MM.1S (cell line): Measurements from ENCODE around the gene LGALS3BP.

Experiments
- DNase-seq: peaks from one replicate; pipeline ENCODE4 v3.0.0-alpha.2; 2015
- H2AFZ ChIP-seq: fragments of 300-600 bp; sonication (generic); 2 replicates; pipeline ENCODE4 v1.6.0; 2016; ENCODE audit warnings: antibody characterized with exemption, low read length
- H3F3A ChIP-seq: fragments of 300-600 bp; sonication (generic); 2 replicates; pipeline ENCODE4 v1.6.1; 2016; ENCODE audit warnings: mild to moderate bottlenecking, antibody characterized with exemption, low read length, moderate library complexity, mixed read lengths; ENCODE audit not compliant: insufficient read depth
- H3K27ac ChIP-seq: fragments of 300-600 bp; sonication (generic); 2 replicates; pipeline ENCODE4 v1.5.1; 2016; ENCODE audit warnings: mild to moderate bottlenecking, low read length
- H3K27me3 ChIP-seq: fragments of 300-600 bp; sonication (generic); replicated peaks from 2 replicates; pipeline ENCODE4 v1.6.0; 2016; ENCODE audit warnings: low read length; ENCODE audit not compliant: insufficient read depth
- H3K36me3 ChIP-seq: fragments of 300-600 bp; sonication (generic); replicated peaks from 2 replicates; pipeline ENCODE4 v1.6.1; 2016; ENCODE audit warnings: mild to moderate bottlenecking, low read length, mixed read lengths; ENCODE audit not compliant: insufficient read depth
- H3K4me1 ChIP-seq: fragments of 300-600 bp; sonication (generic); 2 replicates; pipeline ENCODE4 v1.6.1; 2016; ENCODE audit warnings: low read length, mixed read lengths
- H3K4me2 ChIP-seq: fragments of 300-600 bp; sonication (generic); 2 replicates; pipeline ENCODE4 v1.6.0; 2016; ENCODE audit warnings: low read depth, low read length
- H3K4me3 ChIP-seq: fragments of 300-600 bp; sonication (generic); 2 replicates; pipeline ENCODE4 v1.5.1; 2016; ENCODE audit warnings: low read length, mixed read lengths
- H3K79me2 ChIP-seq: fragments of 300-600 bp; sonication (generic); 2 replicates; pipeline ENCODE4 v1.6.1; 2016; ENCODE audit warnings: mixed run types, low read length, mixed read lengths
- H3K9ac ChIP-seq: fragments of 300-600 bp; sonication (generic); 2 replicates; pipeline ENCODE4 v1.6.1; 2016; ENCODE audit warnings: low read length, mixed read lengths
- H3K9me2 ChIP-seq: fragments of 300-600 bp; sonication (generic); replicated peaks from 2 replicates; pipeline ENCODE4 v1.6.1; 2016; ENCODE audit warnings: mild to moderate bottlenecking, low read length, mixed read lengths; ENCODE audit not compliant: insufficient read depth
- H3K9me3 ChIP-seq: fragments of 300-600 bp; sonication (generic); replicated peaks from 2 replicates; pipeline ENCODE4 v1.6.1; 2016; ENCODE audit warnings: mild to moderate bottlenecking, low read length, mixed read lengths; ENCODE audit not compliant: insufficient read depth
- H4K20me1 ChIP-seq: fragments of 300-600 bp; sonication (generic); 2 replicates; pipeline ENCODE4 v1.6.1; 2016; ENCODE audit warnings: mild to moderate bottlenecking, low read length, moderate library complexity, mixed read lengths; ENCODE audit not compliant: insufficient read depth
- EZH2 ChIP-seq: fragments of 300-600 bp; sonication (generic); optimal IDR thresholded peaks from 2 replicates; pipeline ENCODE3; 2017; ENCODE audit warnings: low read depth, mild to moderate bottlenecking, antibody characterized with exemption, low read length, mixed read lengths
- EZH2phosphoT487 ChIP-seq: fragments of 300-600 bp; sonication (generic); IDR thresholded peaks from 2 replicates; pipeline ENCODE4 v1.6.1; 2018; ENCODE audit warnings: antibody characterized with exemption, low read length
- TF ChIP-seq, protein P1 (sequence below): fragments of 300-600 bp; sonication (generic); IDR thresholded peaks from 2 replicates; pipeline ENCODE4 v1.5.1; 2016; ENCODE audit warnings: antibody characterized with exemption, low read length, mixed read lengths

LGALS3BP gene

DNA sequence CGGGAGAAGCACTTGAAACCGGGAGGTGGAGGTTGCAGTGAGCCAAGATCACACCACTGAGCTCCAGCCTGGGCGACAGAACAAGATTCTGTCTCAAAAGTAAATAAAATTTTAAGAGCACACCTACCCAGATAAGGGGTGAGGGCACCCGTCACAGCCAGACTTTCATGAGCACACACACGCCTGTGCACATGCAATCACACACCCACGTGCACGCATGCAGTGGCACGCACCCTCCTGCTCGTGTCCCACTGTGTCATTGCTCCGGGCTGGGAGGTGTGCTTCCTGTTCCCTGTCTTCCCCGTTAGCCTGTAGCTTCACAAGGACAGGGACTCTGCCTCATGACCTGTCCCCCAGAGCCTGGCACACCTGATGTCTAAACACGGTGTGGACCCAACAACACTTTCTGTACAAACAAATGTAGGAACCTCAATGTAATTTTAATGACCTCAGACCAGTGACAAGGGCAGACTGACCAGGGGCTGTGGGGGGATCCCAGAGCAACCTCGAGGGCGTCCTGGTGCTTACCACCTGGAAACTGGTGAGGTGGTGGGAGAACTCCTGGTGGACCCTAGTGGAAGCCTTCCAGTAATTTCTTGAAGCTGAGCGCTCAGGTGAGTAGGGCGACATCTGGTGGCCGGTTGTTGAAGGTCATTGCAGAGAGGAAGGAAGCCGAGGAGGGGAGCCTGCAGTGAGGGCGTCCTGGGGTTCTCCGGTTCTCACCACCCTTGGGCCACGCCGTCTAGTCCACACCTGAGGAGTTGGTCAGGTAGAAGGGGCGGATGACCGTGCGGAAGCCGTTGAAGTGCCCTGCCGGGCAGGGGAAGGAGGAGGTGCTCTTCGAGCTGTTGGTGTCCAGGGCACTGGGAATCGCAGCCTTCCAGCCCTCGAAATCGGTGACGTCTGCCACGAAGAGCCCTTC lies 8.6 kb downstream of the LGALS3BP start:
- H2AFZ ChIP-seq = peak overlapping the region; percentile 90
- DNase-seq = peak; percentile 78
- H3K27ac ChIP-seq = no peak overlapping the region
- H3K9me3 ChIP-seq = no peaks in the 10 kb centered on the region
- no peaks in the 10 kb centered on the region for H3F3A ChIP-seq
- H3K36me3 ChIP-seq = no peaks in the 10 kb centered on the region
- no peaks in the 10 kb centered on the region for H3K79me2 ChIP-seq
- no peak for TF ChIP-seq EZH2
- TF ChIP-seq EZH2phosphoT487 = no peak
- TF ChIP-seq, protein P1, sequence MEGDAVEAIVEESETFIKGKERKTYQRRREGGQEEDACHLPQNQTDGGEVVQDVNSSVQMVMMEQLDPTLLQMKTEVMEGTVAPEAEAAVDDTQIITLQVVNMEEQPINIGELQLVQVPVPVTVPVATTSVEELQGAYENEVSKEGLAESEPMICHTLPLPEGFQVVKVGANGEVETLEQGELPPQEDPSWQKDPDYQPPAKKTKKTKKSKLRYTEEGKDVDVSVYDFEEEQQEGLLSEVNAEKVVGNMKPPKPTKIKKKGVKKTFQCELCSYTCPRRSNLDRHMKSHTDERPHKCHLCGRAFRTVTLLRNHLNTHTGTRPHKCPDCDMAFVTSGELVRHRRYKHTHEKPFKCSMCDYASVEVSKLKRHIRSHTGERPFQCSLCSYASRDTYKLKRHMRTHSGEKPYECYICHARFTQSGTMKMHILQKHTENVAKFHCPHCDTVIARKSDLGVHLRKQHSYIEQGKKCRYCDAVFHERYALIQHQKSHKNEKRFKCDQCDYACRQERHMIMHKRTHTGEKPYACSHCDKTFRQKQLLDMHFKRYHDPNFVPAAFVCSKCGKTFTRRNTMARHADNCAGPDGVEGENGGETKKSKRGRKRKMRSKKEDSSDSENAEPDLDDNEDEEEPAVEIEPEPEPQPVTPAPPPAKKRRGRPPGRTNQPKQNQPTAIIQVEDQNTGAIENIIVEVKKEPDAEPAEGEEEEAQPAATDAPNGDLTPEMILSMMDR = peak; percentile 95
- H4K20me1 ChIP-seq = no peaks in the 10 kb centered on the region
- no peaks in the 10 kb centered on the region for H3K9me2 ChIP-seq
- H3K4me1 ChIP-seq = peaks cover 10% of the 10 kb centered on the region
- H3K9ac ChIP-seq = no peak overlapping the region
- H3K4me2 ChIP-seq = peak overlapping the region; percentile 58
- H3K4me3 ChIP-seq = 0 out of 2 replicates have a peak overlapping the region, but pooled peaks have one; percentile 13
- no peaks in the 10 kb centered on the region for H3K27me3 ChIP-seq

- H3K9me2 ChIP-seq = no peaks in the 10 kb centered on the region
- H3K79me2 ChIP-seq = no peaks in the 10 kb centered on the region
- no peaks in the 10 kb centered on the region for H3K27me3 ChIP-seq
- H3K4me2 ChIP-seq = no peak overlapping the region
- no peak for DNase-seq
- no peaks in the 10 kb centered on the region for H3K9me3 ChIP-seq
- no peak overlapping the region for H3K4me3 ChIP-seq
- H3K4me1 ChIP-seq = peaks cover 20% of the 10 kb centered on the region
- no peaks in the 10 kb centered on the region for H3K36me3 ChIP-seq
- TF ChIP-seq EZH2 = no peak
- TF ChIP-seq, protein P1 = no peak
- no peak for TF ChIP-seq EZH2phosphoT487
- H2AFZ ChIP-seq = no peak overlapping the region
- H3F3A ChIP-seq = no peaks in the 10 kb centered on the region
- H4K20me1 ChIP-seq = no peaks in the 10 kb centered on the region
- H3K9ac ChIP-seq = no peak overlapping the region
- H3K27ac ChIP-seq = no peak overlapping the region
Observed at GRCh38 chr17:78969865-78970264, 9.9 kb downstream of the LGALS3BP start.

- TF ChIP-seq EZH2 (no peak), EZH2phosphoT487 (no peak)
- TF ChIP-seq, protein P1 = no peak
- H3K79me2 ChIP-seq = no peaks in the 10 kb centered on the region
- no peak overlapping the region for H3K27ac ChIP-seq
- peaks cover 24% of the 10 kb centered on the region for H3K4me1 ChIP-seq
- H3K4me3 ChIP-seq = no peak overlapping the region
- H3K27me3 ChIP-seq = no peaks in the 10 kb centered on the region
- no peaks in the 10 kb centered on the region for H3K9me2 ChIP-seq
- H2AFZ ChIP-seq = no peak overlapping the region
- H3K9me3 ChIP-seq = no peaks in the 10 kb centered on the region
- H3K36me3 ChIP-seq = no peaks in the 10 kb centered on the region
- DNase-seq = no peak
- no peaks in the 10 kb centered on the region for H4K20me1 ChIP-seq
- no peak overlapping the region for H3K4me2 ChIP-seq
- no peak overlapping the region for H3K9ac ChIP-seq
- no peaks in the 10 kb centered on the region for H3F3A ChIP-seq
Observed at GRCh38 chr17:78967782-78968362, 11.9 kb downstream of the LGALS3BP start.
